IPS-NIHi11 (cell line): Measurements from ENCODE around the gene DYNC1I1.

Source experiments
- DNase-seq: peaks from one replicate; pipeline ENCODE4 v3.0.0; 2012; ENCODE audit warnings: mixed read lengths, low spot score

DYNC1I1 gene

DNA sequence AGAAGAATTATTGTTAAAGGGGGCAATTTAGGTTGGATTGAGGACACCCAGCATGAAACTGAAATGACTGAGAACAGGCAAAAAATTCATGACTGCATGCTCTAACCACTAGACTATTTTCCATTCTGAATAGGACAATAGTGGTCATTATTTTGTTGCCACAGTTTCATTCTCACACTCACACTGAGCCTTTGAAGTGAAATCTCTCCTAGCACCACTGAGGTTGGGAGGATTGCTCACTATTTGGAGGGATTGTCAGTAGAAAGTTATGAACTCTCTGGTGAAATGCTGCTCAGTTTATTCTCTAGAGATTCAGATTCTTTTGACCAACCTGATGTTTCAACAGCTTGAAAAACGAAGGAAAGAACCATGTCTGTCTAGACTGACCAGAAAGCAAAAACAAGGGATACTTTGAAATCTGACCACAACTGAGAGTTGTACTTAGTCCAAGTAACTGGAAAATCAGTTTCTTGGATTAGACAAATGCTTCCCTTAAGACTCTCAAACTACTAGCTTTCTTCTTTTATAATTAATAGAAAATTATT, 191.2 kb downstream of the DYNC1I1 start:
- DNase-seq, result no peak

DNA sequence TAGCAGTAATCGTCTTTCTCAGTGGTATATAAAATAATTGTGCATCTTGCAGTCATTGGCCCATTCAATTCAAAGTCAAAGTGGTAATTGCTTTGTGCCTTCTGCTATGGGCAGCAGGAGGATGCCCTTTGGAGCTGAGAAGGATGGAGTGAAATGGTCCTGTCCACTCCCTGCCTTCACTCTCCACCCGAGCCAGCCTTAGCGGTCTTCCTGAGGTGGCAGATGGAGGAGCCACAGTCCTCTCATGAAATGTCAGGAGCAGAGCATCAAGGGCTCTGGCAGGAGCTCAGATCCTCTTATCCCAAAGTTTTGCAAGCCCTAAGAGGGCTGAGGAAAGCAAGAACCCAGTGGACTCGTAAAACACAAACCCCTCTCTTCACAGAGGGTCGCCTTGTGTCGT, 199.4 kb downstream of the DYNC1I1 start:
- DNase-seq, result no peak

DNA sequence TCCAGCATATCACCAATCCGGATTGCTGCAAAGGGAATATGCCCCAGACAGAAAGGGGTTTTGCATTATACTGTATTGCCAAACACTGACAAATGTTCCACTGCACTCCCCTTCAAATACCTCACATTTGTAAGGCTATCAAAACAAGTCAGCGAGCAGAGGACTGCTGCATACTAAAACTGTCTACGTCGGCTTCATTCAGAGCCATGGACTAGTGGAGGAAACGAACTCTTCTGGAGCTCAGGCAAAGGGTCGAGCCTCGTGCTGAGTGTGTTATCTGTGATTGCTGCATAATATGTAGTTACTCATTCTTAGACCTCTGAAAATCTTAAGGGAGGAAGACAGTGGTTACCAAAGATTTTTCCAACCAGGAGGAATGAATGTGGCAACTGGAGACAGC, 200.2 kb downstream of the DYNC1I1 start:
- no peak for DNase-seq

DNA sequence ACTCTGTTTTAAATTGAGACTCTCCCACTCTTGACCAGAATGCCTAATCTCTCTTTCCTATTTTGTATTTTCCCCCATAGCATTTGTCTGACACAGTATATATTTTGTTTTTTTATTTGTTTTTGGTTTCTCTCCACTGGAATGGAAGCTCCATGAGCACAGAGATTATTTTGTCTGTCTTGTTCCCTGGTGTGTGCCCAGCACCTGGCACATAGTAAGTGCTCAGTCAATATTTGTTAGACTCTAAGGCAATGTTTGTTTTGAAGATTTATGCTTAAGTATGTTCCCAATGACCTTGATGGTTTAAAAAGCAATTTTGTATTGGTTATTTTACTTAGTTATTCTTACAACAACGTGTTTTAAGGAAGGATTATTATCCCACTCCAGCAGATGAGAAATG, 201.8 kb downstream of the DYNC1I1 start:
- DNase-seq, result no peak

DNA sequence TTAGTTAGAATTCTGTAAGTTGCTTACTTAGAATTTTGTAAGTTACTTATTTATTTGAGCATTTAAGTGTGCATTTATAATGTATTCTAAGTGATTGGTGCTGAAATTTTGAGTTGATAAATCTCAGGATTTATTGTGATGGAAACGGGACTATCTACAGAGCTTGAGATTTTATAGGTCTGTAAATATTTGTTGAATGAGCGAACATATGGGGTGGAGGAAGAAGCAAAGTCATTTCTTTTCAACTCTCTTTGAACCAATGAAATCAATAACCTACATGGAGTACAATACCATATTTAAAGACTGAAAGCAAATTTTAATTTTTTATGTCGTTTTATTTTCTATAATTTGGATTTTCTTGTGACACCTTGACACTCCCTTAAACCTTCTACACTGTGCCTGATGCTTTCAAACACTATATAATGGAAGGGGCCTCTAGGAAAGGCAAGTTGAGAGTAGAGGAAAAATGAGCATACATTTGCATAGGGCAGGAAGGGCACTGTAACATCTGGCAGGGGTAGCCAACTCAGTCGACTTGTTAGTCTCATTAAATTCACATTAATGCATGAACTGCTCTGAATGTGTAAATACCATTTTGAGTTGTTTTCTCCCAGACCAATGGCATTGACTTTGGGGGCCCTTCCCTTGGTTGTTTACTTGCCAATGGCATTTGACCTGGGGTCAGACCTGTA, 204.2 kb downstream of the DYNC1I1 start:
- DNase-seq, result no peak

DNA sequence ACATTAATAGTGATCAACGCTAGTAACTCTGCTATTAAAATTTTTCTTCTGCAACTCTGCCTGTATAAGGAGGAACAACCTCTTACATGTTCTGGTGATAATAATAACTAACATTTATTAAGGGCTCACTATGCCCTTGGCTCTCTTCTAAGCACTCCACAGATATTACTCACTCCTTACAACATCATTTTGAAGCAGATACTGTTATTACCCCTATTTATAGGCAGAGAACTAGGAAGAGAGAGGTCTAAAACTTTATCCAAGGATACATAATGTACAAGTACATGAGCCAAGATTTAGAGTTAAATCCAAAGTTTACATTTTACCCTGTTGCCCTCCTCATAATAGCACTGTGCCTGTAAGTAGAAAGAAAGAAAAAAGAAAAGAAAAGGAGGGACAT, 205.6 kb downstream of the DYNC1I1 start:
- DNase-seq, result no peak

DNA sequence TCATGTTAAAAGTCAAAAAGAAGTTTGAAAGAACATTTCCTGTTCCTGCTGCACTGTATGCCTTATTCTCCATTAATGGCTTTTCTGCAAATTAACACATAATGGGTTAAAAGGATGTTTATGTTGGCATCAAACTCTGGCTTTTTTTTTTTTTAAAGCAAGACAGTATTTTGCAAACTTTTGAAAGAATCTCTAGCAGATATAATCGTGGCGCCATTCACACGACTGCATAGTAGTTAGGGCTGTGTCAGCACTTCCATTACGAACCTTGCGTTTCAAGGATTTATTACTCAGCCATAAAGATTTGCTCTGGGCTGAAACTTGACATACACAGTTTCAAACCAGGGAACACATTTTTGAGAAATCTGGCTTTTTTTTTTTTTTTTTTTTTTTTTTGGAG, 207.8 kb downstream of the DYNC1I1 start:
- no peak for DNase-seq

DNA sequence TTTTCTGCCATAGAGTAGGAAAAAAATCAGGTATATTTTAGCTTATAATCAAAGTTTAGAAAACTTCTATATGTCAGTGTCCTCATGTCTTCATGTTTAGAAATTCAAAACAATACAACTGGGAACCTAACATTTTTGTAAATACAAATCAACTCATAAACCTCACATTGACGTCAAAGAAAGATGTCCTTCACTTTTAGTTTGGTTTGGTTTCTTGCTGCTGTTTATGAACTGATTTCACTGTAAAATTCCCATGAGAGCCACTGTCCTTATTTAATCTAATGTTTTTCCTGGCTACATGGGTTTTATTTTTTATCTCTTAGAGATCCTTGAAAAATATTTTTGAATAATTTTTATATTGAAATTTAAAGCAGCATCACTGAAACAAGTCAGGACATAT, 208.4 kb downstream of the DYNC1I1 start:
- no peak for DNase-seq

DNA sequence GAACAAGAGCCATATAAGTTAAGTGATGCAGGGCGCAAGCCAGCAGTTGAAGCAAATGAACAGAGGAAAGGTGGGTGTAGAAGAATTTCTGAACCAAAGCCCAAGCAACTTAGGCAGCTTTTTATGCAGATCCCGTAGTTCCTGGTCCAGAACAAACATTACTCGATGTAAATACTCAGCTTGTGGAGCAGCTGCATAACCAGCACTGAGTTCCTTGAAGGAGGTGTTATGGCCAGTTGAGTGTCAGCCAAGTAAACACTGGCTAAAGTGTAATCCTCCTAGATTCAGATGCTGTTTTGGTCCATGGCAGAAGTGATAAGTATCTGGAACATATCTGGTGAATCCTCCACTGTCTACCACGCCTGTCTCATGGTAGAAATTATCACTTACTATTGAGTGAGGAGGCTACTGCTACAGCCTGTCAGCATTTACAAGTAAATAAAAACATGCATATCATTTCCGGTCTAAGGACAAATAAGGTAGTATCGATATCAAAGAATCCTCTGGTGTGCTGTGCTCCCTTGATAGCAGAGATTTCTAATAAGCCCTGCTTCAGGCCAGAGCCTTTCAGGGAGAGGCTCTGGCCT, 213.9 kb downstream of the DYNC1I1 start:
- no peak for DNase-seq

DNA sequence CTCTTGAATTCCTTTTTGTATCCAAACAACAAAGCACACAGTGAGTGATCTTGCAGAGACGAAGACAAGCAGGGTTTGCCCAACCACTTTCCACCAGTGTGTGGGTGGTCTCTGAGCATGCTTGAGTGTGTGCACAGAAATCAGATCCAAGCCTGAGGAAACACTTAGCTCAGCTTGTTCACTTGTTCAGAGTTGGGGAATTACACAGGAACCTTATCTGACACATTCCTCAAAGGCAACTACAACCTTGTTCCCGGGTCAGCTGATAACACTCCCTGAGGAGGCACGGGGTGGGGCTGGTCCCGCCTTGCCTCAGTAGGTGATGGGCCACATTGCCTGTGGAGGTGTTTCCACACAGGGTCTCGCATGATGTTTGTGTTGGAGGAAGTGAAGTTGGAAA, 216.9 kb downstream of the DYNC1I1 start:
- DNase-seq, result no peak

DNA sequence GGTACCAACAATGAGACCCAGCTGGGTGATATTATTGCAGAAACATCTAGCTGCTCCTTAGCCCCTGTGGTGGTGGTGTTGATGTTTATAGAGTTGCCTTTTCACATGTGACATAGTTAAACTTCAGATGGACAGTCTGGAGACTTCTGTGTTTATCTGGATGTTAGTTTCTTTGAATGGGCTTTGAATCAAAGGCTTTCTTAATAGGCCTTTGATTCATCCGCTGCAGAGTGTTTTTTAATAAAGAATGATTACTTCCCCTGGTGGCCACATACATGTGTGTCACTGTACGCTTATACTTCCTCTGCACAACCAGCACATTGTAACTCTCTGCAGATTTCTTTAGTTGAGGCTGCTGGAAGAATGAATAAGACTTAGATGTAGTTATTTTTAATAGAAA, 221.0 kb downstream of the DYNC1I1 start:
- DNase-seq, result no peak

DNA sequence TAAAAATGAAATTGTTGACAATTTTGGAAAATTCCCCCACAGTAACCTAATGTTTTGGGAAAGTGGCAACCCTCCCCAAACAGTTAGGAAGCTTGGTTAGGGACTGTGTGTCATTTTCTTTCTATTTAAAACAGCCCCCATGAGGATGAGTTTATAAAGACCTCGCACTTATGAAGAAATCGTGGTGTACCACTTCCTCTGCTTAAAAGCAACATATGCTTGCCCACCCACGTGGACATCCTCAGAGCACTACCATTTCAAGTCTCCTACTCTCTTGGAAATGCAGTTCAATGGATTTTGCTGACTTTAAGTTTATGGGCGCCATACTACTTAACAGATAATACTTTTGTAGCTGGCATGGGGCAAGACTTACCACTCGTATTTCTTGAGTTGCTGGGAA, 223.8 kb downstream of the DYNC1I1 start:
- no peak for DNase-seq

DNA sequence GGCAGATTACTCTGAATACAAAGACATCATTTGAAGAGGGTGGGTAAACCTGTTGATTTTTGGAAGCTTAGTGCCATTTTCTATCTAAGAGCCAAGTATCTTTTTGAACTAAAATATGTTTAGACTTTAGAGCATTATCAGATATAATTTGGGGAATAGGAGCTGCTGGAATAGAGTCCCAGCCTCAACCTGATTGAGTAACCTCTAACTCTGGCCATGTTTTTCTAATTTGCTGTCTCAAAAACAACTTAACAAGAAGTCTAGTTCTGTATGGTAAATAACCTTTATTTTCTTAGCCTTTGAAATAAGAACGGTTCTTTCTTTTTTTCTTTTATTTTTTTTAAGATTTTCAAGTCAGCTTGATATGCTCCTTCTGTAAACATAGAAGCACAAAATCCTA, 224.5 kb downstream of the DYNC1I1 start:
- DNase-seq, result no peak

DNA sequence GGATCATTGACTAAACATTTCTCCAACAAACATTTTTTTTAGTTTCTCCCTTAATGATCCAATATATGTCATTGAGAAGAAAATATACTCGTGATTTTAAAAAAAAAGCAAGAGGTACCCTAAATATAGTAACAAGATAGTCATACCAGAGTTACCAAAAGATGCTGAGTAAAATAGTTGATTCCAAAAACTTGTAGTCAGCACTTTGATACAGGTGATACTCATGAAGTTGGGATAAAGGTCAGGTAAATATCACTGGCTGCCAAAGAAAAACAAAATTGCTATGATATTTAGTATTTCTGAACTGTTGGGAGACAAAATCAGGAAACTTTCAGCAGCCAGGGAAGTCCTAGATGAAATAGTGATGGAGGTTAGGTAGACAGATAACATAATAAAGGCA, 225.3 kb downstream of the DYNC1I1 start:
- DNase-seq, result no peak

DNA sequence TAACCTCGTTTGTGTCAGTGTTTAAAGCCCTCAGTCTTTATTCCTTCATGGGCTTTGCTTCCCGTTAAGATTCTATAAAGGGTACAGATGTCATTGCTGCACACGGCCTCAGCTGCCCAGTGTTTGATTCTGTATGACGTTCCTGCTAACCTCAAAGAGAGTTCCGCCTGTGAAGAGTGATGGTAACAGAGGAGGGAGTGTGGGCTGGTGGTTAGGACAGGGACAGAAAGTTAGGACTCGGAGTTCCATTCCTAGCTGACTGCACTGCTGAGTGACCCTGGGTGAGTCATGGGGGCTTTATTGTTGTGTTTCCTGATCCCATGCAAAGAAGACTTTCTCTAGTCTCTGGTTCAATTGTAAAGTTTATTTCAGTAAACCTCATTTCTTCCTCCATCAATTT, 227.1 kb downstream of the DYNC1I1 start:
- DNase-seq, result no peak

DNA sequence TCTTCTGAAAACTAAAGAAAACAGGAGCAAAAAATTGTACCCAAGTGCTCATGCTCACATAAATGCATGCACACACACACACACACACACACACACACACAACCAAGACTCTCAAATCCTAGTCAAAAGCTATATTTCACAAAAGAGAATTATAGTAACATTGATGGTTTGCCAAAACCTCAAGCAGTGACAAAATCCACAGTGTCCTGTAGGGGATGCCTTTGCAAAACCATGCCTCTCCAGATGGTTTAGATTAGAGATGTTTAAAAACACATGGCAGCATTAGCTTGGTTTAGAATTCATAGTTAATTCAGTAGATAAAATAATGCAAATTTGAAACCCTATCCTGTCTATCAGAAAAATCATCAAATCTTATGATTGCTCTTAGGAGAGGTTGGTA, 232.2 kb downstream of the DYNC1I1 start:
- no peak for DNase-seq

DNA sequence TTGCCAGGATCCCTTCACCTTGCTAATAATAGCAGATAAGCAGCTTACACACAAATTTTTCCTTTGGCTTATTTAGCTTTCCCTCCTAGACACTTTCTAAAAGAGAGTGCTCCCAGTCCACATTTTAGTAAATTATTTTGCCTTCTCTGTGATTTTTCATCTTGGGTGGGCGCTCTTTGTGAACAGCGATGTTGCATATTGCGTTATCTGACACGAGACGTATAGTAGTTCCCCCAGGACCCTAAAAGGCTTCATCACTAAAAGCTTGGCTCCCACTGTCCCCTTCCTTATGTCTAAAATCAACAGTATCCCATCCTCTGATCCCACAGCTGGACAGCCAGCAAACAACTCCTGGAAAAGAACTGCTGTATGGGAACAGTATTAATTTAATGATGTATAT, 232.9 kb downstream of the DYNC1I1 start:
- no peak for DNase-seq

DNA sequence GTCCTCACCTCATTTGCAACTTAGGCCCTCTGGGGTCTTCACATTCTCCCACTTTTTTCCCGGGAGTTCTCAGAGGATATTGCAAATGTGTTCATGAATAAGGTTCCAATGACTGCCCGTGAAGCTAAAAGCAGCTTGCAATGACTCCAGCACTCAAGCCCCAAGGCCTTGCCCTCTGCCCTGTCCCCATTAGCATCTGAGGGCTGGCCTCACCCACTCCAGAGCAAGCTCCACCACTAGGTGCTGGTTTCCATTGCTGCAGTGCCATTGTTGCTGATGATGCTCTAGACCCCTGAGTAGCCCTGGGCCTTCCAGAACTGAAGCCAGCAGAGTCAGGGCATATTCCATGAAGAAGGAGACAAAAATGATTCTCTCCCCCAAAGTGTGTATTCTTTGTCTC, 236.8 kb downstream of the DYNC1I1 start:
- DNase-seq, result no peak

DNA sequence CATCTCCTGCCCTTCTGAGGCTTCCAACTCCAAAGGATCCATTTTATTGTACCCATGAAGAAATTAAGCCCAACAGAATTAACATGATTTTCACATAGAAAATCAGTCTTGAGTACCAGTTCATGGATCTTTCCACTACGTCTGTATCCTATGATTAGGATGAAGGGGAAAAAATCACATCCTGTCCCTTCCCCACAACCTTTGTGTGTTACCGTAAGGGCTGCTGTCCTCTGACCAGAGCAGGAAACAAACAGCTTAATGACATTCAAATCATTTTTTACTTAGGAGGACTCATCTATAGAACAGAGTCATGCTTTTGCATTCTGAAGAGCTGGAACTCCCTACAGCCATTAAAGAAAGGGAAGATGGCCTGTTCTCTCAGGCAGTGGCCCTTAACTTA, 241.5 kb downstream of the DYNC1I1 start:
- no peak for DNase-seq

DNA sequence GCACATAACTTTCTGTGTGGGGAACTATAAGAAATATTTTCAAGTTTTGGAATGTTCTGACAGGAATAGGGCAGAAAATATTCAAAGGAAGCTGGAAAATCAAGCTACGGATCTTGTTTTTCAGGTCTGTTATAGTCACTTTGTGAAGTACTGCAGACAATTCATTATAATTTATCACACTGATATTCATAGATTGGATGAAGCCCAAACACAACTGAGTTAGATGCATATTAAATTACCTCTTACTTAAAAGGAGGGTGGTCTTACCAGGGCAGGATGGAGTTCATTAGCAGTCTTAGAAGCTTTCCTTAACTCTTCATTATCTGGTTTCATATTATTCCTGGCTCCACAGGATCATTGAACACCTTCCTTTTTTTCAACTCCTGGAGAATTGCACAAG, 242.3 kb downstream of the DYNC1I1 start:
- no peak for DNase-seq

DNA sequence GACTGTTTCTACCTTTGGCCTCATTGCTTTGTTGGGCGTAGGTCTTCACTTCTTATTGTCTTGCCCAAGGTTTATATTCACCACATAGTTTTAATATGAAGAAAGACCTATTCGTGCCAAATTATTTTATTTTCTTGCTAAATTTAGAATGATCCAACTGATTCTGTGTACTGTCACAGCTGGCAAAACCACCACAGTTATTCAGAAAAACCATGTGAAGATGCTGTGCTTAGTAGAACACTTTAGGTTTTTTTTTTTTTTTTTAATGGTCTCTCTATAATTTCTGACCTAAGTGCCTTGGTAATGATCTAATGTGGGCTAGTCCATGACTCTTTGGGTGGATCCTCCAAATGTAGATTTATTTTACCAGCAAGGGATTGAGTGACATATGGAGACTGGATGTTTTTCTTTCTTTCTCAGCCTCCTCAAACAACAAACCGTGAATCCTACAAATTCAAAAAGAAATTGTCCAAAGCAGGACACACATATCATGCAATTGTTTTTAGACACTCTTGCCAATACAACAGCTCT, 243.8 kb downstream of the DYNC1I1 start:
- no peak for DNase-seq

DNA sequence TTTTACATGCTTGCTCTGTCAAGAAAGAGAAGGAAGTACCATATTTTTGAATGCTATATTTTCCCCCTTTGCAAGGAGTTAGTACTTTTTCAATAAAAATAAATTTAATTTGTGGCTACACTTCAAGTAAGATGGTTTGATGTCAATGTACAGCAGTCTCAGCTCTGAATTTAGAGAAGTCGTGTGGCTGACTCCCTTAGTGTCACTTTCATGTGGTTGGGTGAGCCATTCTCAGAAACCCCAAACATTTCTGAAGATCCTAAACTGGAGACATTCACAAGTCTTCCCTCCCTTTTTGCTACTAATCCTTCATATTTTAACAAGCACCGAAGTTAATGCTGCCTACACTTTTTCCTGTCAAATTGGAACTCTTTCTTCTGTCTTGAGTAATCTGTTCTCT, 244.4 kb downstream of the DYNC1I1 start:
- DNase-seq, result no peak

DNA sequence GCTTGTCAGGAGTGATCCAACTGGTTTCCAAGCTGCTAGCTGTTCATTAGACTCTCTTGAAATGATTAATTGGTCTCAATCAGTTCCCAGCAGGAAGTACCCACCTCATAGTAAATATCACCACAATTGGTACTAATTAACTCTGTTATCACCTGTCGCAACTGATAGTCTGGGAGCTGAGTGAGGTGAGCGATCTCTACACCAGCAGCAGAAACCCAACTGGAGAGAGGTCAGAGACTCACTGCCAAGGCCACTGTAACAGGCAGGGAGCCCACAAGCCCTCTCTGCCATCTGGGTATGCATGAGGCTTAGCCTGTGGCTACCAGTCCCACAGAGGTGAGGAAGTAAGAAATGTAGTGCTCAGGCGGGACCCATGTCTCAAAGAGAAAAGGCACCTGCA, 245.5 kb downstream of the DYNC1I1 start:
- DNase-seq, result peak; percentile 17

DNA sequence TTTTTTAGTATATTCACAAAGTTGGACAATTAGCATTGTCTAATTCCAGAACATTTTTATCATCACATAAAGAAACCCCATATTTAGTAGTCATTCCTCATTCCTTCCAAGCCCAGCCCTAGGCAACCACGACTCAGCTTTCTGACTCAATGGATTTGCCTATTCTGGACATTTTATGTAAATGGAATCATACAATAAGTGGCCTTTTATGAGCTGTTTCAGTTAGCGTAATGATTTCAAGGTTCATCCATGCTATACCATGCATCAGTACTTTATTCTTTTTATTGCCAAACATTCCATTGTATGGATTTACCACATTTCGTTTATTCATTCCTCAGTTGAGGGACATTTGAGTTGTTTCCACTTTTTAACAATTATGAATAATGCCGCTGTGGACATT, 249.2 kb downstream of the DYNC1I1 start:
- DNase-seq, result no peak
